Globus pallidus (tissue), 1 donor: ENCODE data around the gene KIRREL3.

Experiments
- DNase-seq: peaks from one replicate; pipeline ENCODE4 v3.0.0-alpha.2; 2015; ENCODE audit warnings: low spot score

Gene KIRREL3

DNA sequence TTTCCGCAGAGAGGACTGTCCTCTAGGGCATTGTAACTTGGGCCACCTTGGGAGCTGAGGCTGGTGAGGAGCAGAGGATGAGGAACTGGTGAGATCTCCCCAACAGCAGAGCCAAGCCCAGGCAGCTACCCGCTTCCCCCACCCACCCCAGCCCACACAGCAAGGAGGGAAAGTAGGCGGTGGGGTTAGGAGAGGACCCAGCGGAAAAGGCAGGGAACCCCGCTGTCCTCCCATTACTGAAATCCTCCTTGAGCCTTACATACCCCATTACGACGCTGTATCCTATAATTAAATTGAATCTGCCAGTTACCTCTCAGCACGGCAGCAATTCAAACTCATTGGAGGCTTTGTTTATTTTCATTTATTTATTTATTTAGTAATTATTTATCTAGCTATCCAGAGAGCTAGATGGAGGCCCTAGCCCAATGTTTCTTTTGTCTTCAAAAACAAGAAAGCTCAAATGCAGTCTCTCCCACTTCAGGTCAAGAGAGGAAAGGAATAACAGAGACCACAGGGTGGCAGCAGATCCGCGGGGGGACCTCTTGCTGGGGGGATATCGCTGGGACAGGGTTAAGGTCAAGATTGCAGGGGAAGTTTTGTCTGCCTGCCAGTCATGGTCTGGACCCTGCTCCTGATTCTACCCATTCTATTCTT, 427.1 kb downstream of the KIRREL3 start:
- DNase-seq: no peak

DNA sequence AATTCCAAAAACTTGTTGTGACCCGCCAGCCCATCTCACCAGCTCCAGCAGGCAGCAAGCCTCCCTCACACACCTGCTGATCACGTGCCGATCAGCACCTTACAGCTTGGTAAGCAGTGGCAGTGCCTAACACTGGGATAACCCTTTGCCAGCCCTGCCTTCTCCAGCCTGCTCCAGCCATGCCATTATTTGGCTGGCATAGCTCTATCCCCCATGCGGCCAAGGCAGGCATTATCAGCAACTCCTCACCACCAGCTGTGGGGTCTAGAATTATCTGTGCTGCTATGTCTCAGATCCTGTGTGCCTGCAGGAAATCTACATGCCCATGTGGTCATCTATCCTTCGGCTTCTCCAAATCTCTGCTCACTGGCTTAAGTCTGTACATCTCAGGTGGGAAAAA, 430.1 kb downstream of the KIRREL3 start:
- DNase-seq: no peak

DNA sequence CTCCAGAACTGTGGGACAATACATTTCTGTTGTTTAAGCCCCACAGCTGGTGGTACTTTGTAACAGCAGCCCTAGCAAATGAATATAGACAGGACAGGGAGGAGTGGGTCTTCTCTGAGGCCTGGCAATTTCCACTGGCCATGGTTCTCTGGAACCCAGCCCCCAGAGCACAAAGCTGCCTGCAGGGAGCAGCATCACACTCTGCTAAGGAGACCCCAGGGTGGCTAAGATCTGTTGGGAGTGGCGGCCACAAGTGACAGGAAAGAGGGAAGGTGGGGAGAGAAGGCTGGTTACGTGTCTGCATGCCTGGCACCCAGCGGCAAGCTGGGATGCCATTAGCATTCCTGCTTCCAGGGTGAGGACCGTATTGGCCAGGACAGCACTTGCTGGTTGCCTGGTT, 433.2 kb downstream of the KIRREL3 start:
- DNase-seq: no peak

DNA sequence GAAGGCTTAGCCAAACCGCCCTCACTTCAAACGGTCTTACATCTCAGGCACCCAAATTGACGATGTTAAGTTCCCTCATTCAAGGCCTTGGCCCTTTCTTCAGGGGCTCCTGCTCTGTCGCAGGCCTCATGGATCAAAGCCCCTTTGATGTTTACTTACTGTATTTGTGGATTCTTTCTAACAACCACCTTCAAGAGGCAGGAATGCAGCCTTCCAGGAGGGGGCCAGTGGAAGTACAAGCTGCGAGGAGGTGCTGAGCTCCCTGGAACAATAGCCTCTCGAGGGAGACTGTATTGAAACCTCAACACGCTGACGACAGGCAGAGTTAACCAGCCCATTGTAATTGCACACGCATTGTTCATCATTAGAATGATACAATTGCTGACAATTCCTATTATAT, 436.0 kb downstream of the KIRREL3 start:
- no peak for DNase-seq

DNA sequence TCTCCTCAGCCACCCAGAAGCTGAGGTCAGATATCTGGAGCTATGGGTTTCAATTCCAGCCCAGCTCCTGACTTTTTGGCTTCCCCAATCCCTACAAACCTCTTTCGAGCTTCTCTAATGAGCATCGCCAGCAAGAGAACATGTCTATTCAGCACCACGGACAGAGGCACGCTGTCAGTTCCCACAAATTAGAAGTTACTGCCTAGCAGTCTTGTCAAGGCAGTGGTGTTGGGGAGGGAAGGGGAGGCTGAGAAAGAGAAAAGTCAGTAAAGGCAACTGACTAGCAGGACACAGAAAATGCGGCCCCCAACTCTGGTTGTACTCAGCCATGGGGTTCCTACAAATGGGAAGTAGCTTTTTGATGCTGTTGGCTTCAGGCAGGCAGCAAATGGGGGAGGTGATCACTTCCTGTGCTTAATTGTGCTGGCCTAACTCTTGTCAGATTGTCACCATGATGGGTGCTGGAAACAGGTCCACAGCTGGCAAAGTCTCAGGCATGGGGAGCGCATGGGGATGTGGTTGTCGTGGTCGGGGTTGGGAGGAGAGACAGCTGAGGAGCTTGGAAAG, 439.2 kb downstream of the KIRREL3 start:
- peak; percentile 37 for DNase-seq

DNA sequence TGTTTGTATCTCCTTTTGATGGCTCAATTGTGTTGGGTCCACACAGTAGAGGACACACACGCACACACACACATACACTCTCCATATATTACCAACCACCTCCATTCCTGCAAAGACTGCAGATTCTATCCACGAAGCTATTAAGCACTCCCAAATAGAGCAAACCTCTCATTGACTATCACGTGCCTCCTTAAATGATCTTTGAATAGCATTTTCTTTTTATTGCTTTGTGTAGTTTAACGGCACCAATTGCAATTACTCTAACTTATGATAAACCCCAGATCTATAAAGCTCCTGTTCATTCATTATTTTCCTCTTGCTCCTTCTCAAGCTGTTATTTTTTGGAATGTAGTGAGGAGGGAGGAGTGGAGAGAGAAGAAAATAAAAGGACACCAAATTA, 440.3 kb downstream of the KIRREL3 start:
- DNase-seq: no peak

DNA sequence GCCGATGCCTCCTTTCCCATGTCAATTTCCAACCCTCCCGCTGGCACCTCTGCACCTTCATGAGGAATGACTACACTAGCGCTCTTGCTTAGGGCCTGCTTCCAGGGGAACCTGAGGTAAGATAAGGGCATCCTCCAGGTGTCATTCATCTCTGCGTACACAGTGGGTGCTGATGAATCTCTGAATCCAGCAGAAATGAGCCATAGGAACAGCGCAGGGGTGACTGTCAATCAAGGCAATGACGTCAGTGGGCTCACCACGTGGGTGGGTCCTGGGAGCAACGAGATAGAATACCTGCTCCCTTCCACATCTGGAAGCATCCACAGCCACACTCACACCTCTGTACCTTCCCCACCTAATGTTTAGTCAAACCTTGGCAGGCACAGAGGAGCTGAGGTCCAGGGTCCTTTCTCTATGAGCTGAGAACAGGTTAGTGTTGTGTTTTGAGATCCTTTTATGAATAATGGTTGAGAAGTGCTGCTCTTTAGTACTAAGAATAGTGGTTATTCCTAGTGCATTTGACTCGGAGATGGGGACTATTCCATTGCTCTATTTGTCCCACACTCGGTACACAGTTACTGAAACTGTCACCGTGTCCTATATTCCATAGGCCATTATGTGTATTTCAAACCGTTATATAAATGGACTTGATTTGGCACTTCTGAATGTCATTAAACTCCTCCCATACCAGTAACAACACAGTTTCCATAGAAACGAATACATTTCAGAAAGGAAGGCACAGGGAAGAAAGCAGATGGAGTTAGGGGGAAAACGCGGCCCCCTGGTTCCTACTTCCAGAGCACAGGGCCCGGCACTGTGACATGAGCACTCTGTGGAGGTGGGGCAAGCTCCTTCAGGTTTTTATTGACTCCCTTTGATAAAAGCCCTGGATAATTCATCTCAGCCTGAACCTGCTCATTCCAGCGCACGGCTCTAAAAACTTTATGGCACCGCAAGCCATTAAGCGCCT, 451.7 kb downstream of the KIRREL3 start:
- DNase-seq: no peak

DNA sequence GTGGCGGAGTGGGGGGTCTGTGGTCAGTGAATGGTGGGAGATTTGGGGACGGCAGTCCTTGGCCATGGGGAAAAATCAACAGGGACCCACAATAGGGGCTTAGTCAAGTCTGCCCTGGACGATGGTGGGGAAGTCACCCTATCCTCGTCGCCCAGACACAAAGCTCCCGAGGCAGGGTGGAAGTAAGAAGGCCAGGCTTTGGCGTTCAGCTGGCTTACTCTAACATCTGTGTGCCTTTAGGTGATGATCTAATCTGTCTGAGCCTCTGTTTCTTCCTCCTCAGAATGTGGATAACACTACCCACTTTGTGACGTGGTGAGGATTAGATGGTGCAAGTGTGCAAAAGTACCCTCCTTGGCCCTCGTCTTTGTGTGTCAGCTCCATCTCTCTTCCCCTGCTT, 452.9 kb downstream of the KIRREL3 start:
- no peak for DNase-seq

DNA sequence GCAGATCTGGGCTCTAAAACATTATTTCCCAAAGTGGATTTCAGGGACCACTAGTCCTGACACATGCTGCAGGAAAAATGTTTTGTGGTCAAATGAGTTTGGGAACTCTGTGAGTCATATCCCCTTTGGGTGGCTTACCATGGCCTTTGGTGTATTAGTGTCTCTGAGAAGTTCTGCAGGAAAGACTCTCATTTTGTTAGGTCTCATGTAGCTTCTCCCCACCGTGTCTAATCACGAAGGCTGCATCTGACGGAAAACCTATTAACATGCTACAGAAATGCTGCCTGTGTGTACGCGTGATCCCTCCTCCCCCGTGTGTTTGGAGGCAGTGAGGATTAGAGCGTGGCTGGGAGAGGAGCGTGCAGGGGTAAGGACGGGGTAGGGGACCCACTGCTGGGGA, 453.4 kb downstream of the KIRREL3 start:
- no peak for DNase-seq

DNA sequence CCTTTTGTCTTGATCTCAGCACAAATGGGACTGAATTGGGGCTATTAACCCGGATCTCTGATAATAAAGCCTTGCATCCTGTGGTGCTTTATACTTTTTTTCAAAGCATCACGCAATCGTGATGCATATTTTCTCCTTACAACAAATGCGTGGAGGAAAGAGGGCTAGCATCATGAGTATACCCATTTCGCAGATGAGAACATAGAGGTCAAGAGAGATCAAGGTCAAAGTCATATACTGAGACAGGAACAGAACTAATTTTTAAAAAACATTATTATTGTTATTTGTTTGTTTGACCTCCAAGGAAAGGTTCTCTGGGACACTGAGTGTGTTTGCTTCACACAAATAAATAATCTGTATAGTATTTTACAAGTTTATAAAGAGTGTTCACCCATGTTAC, 453.9 kb downstream of the KIRREL3 start:
- DNase-seq: no peak

DNA sequence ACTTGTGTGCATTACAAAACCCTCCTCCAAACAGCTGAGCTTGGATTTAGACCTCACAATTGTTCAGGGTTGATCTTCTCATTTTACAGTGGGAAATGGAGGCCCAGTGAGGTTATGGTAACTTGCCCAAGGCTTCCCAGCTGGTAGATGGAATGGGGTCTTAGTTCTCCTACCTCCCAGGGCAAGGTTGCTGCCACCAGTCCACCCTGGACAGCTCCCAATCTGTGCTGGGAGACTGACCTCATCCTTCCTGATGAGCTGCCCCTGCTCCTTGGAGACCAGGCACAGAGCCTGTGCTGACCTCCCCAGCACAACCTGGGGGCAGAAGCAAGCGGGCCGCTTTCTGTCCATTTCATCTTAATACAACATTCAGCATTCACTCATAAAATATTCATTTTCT, 454.4 kb downstream of the KIRREL3 start:
- DNase-seq: no peak

DNA sequence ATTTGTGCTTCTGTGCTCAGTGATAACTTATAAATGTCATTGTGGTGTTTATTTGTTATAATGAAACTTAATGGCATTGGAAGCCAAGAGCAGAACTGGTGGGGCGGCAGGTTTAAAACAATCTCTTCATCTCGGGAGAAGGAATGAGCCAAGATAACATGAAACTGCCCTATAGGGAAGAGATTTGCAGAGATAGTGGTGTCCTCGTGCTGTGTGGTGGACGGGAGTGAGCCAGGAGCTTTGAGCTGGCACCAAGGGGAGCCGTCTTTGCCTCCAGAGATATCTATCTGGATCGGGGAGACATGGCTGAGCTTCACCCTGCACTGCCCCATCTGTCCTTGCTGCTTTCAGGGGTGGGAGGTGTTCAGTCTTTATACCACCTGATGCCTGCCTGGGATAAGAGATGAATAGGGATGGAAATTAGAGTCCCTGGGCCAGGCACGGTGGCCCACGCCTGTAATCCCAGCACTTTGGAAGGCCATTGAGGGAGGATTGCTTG, 455.5 kb downstream of the KIRREL3 start:
- DNase-seq: no peak

DNA sequence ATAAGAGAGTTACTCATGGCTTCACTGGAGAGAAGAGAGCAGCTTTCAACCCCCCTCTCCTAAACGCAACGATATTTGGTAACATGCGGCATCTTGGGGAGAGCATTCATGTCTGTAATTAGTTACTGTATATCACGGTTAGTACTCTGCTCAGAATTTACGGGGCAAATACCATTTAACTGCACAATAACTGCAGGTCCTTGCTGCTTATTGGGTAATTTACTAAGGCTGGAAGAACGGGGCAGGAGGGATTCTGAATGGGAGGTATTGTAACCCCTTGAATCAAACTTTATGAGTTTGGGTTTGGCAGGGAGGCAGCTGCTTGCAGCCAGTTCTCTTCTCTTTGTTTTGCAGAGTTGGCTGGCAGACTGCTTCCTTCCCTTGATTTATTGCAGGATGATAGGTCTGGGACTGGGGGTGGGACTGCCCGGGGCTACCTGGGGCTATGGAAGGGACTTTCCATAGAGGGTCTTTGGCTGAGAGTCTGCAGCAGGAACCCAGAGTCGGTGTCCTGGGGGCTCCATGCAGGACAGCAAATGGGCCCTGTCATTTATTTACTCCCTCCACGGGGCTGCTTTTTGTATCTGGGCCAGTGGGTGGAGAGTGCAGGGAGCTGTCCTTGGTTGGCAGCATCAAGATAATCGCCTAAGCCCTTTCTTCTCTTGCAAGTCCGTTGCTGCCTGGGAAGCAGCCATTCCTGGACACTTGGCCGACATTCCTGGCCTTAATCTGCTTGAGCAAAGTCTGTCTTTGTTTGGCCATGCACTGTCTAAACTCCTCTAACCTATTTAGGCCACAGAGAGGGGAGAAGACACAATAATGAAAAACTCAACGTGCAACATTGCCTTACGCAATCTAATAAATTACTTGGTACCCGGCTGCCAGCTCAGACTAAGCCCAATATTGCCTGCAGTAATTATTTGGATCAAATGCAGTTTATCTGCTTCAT, 456.2 kb downstream of the KIRREL3 start:
- DNase-seq: peak; percentile 72

DNA sequence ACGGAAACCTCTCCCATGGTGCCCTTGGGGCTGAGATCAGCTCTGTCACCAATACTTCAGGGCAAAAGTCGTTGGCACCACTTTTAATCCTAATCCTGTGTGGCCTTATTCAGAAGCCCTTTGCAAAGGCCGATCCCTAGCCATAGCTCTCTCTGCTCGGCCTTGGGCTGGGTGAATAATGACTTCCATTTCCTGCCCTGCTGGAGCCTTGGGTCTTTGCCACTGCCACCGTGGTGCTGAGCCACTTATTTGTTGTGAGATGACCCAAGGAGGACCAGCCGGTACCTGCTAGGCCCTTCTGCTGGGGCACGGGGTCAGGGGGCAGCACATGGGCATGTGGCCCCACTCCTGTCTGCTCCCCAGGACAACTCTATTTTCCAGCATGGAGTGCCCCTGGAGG, 456.9 kb downstream of the KIRREL3 start:
- DNase-seq: no peak

DNA sequence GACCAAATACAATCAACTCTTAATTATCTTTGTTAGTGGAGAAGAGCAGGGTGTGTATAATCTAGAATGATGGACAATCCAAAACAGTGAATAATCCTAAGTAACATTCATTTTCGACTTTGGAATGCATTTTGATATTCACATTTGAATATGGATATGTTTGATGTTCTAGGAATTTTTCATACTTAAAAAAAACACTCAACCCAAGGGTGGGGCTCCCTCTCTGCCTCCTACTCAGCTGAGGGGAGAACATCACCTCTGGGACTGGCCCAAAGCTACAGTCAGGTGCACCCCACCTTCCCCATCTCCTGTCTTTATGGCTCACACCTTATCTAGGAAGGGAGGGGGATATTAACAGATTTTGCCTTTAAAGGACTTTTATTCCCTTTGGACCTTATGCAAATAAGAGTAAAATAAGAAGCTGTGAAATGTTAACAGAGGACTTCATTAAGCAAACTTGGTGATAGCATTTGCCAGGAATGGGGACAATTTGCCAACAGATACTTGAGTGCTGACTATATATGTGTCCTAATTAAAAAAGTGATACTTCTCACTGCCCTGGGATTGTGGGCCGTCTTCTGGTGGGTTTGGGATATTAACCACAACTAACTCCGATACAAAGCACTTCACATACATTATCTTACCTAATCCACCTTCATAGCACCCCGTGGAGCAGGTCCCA, 458.1 kb downstream of the KIRREL3 start:
- DNase-seq: no peak

DNA sequence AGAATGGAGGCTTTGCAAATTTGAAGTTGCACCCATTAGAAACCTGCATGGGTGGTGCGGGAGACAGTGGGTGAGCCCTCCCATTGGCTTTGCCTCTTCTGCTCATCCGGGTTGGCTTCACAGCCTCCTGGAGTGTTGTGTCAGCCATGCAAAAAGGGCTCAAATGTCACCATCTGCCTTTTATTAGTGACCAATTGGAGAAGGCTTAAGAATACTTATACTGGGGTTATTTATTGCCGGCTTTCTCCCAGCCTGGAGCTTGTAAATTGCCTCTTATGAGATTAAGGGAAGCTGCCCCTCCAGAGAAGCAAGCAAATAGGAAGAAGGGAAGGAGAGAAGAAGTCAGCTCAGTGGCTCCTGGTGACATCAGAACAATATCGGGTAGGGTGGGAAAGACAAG, 462.5 kb downstream of the KIRREL3 start:
- no peak for DNase-seq

DNA sequence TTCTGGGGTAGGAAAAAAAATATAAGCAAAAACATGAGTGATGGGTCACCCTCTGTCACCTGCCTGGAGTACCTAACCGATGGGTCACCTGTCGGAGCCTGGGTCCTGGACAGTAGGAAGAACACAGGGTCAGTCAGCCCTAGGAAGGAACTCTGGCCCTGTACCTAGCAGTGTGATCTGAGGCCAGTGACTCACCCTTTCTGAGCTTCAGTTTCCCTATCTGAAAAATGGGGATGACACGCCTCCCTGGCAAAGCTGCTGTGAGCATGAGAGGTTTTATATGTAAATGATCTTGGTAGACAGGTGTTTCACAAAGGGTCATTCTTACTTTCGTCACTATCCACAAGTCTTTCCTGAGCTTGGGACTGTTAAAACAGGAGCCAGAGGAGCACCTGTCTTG, 463.1 kb downstream of the KIRREL3 start:
- DNase-seq: no peak

DNA sequence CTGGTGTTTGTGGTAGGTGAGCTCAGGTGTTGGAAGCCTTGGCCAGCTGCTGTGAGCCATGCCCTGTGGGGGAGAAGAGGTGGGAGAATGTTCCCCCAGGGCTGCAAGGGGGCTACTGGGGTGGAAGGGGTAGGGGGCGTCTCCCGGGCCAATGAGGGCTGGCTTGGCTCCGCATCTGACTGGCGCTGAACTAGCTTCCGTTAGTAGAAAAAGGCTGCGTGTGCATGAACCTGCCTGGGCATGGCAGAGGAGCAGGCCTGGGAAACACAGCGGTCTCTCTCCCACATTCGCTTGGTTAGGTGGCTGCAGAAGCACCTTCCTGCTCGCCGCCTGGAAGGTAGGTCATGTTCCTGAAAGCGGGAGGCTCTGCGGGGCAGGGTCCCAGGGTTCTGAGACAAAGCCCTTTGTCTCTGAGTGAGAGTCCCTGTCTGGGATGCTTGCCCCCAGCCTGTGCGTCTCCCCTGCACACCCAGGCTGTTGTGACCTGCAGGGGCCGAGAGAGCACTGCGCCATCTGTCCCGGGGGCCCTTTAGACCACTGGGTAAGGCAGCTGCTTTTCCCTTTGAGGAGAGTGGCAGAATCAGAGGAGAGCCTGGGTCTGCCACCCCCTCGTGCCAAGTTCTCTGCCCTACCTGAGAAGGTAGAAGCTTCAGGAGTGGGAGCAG, 466.3 kb downstream of the KIRREL3 start:
- DNase-seq: no peak

DNA sequence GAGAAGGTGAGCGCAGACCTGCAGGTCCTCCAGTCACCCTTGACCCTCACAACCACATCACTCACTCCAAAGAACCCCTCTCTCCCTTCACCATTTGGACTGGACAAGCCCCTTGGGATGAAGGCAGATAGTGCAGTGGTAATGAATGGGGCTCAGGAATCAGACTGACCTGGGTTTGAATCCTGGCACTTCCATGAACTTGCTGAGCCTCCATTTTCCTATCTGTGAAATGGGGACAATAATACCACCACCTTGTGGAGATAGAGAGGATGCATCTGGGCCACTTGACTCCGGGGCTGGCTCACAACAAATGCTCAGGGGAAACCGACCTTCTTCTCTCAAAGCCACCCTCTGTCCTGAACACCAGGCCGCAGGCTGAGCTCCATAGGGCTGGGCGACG, 467.0 kb downstream of the KIRREL3 start:
- no peak for DNase-seq

DNA sequence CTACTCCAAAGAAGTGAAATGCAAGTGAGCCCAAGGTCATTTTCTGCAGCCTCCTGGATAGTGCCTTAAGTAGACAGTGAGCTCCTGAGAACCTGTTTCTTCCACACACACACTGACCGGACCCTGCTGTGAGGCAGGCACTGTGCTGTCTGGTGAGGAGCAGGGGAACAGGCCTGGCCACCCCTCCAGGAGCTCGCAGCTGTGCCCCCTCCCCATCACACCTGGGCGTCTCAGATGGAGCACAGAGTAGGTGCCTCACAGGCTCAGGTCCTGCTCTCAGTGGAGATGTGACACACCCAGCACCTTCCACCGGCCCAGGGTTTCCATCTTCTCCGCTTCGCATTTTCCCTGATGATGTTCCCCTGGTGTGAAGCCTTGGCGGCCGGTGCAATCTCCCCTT, 470.2 kb downstream of the KIRREL3 start:
- DNase-seq: no peak

DNA sequence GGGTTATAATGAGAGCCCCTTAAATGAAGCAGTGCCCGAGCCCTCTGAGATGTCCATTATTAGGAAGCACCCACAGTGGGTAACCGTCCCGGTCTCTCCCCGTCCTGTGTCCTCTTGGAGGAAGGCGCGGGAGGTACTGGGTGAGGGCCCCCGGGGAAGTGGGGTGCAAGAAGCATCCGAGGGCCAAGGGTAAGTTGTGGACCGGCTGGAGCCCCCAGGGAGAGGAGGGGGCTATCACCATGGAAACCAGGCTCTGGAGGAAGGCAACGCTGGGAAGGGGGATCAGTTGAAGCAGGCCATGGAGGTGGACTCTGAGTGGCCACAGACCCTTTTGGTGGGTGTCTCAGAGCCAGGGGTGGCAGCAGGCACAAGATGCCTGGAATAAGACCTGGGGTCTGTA, 471.5 kb downstream of the KIRREL3 start:
- no peak for DNase-seq
